ENCODE measurements around the gene CRYBA4. TPM values are rescaled to one million over a fixed set of nuclear protein-coding genes. Genes with fewer than 3 reads are reported as not detected.

The CRYBA4 gene
- polyA plus RNA-seq, 1 donor (not counting 4 experiments of a cell fraction or from before 2014, with no cell fraction given), result not detected

DNA sequence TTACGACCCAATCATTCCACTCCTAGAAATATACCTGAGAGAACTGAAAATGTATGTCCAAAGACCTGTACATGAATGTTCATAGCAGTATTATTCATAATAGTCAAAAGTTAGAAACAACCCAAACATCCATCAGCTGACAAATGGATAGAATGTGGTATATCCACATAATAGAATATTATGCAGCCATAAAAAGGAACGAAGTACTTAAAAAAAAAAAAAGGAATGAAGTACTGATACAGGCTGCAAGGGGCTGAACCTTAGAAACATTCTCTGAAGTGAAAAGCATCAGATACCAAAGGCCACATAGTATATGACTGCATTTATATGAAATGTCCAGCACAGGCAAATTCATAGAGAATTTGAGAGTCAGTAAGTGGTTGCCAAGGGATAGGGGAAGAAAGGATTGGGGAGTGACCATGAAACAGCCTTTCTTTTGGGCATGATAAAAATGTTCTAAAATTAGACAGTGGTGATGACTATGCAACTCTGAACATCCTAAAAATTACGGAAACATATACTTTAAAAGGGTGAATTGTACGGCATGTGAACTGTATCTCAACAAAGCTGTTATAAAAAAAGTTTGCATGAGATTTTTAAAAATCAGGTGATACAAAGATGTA lies 33.7 kb upstream of the CRYBA4 start:
- Histone ChIP-seq H3K9me1 (ENCODE audit: control insufficient read depth, extremely low read depth, insufficient read depth, low read length) (no peaks in the 10 kb centered on the region), H2AFZ (ENCODE audit: control insufficient read depth, low read length) (no peak overlapping the region), H4K20me1 (ENCODE audit: control insufficient read depth, extremely low read depth, insufficient read depth, low read length) (no peaks in the 10 kb centered on the region), H3K4me3 (ENCODE audit: control insufficient read depth in 2 of 3, extremely low read depth in 1 of 3, insufficient read depth in 2 of 3, low read depth in 1 of 3, low read length in 3 of 3) (no peak overlapping the region), H3K9me3 (ENCODE audit: control insufficient read depth, low read depth, low read length) (no peaks in the 10 kb centered on the region), H3K36me3 (ENCODE audit: control insufficient read depth in 2 of 2, extremely low read depth in 1 of 2, insufficient read depth in 2 of 2, low read length in 2 of 2) (peaks cover 0 to 2% of the 10 kb centered on the region in 2 experiments), H3K79me2 (ENCODE audit: control insufficient read depth, insufficient read depth, low read length) (peaks cover 13% of the 10 kb centered on the region), H3K4me1 (ENCODE audit: control insufficient read depth, extremely low read depth, insufficient read depth, low read length) (peaks cover 23% of the 10 kb centered on the region), H3K9ac (ENCODE audit: control insufficient read depth, extremely low read depth, insufficient read depth, low read length) (no peak overlapping the region), H3K27ac (ENCODE audit: control insufficient read depth, insufficient read depth, low read length) (no peak overlapping the region), H3K4me2 (ENCODE audit: control insufficient read depth, extremely low read depth, insufficient read depth, low read depth, low read length) (no peak overlapping the region), H3K27me3 (ENCODE audit: control insufficient read depth, extremely low read depth, insufficient read depth, low read length) (no peaks in the 10 kb centered on the region)
- FAIRE-seq (no peak), DNase-seq (ENCODE audit: low read depth, low spot score) (no peak)
- TF ChIP-seq, protein P1, sequence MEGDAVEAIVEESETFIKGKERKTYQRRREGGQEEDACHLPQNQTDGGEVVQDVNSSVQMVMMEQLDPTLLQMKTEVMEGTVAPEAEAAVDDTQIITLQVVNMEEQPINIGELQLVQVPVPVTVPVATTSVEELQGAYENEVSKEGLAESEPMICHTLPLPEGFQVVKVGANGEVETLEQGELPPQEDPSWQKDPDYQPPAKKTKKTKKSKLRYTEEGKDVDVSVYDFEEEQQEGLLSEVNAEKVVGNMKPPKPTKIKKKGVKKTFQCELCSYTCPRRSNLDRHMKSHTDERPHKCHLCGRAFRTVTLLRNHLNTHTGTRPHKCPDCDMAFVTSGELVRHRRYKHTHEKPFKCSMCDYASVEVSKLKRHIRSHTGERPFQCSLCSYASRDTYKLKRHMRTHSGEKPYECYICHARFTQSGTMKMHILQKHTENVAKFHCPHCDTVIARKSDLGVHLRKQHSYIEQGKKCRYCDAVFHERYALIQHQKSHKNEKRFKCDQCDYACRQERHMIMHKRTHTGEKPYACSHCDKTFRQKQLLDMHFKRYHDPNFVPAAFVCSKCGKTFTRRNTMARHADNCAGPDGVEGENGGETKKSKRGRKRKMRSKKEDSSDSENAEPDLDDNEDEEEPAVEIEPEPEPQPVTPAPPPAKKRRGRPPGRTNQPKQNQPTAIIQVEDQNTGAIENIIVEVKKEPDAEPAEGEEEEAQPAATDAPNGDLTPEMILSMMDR (optimal IDR thresholded peaks at IDR 0.05 in 1 of 3, IDR thresholded peaks at IDR 0.05 in 1 of 3, conservative IDR thresholded peaks at IDR 0.05 in 1 of 3; ENCODE audit: extremely low read depth in 1 of 3, insufficient read depth in 2 of 3, low read length in 3 of 3), result no peak
- TF ChIP-seq EZH2 (IDR thresholded peaks at IDR 0.05; ENCODE audit: low read length), result no peak
- dilution Hi-C loops (cut with MboI; ENCODE audit: extremely low pct_ligation_motif_present, low sequenced_read_pairs), result no loop called here

GRCh38 chr22:26588729-26589366 lies 32.9 kb upstream of the CRYBA4 start:
- no peak for TF ChIP-seq EZH2 (IDR thresholded peaks at IDR 0.05; ENCODE audit: low read length)
- TF ChIP-seq, protein P1 (optimal IDR thresholded peaks at IDR 0.05 in 1 of 3, IDR thresholded peaks at IDR 0.05 in 1 of 3, conservative IDR thresholded peaks at IDR 0.05 in 1 of 3; ENCODE audit: extremely low read depth in 1 of 3, insufficient read depth in 2 of 3, low read length in 3 of 3), result no peak

More at GRCh38 chr22:26588729-26589366, 32.9 kb upstream of the CRYBA4 start:
- Histone ChIP-seq H3K9me1 (ENCODE audit: control insufficient read depth, extremely low read depth, insufficient read depth, low read length) (no peaks in the 10 kb centered on the region), H4K20me1 (ENCODE audit: control insufficient read depth, extremely low read depth, insufficient read depth, low read length) (no peaks in the 10 kb centered on the region), H3K4me1 (ENCODE audit: control insufficient read depth, extremely low read depth, insufficient read depth, low read length) (peaks cover 23% of the 10 kb centered on the region), H3K27me3 (ENCODE audit: control insufficient read depth, extremely low read depth, insufficient read depth, low read length) (no peaks in the 10 kb centered on the region), H3K27ac (ENCODE audit: control insufficient read depth, insufficient read depth, low read length) (peak overlapping the region; percentile 49), H3K9ac (ENCODE audit: control insufficient read depth, extremely low read depth, insufficient read depth, low read length) (peak overlapping the region; percentile 79), H3K4me2 (ENCODE audit: control insufficient read depth, extremely low read depth, insufficient read depth, low read depth, low read length) (peak overlapping the region; percentile 58), H3K36me3 (ENCODE audit: control insufficient read depth in 2 of 2, extremely low read depth in 1 of 2, insufficient read depth in 2 of 2, low read length in 2 of 2) (peaks cover 0 to 2% of the 10 kb centered on the region in 2 experiments), H3K9me3 (ENCODE audit: control insufficient read depth, low read depth, low read length) (no peaks in the 10 kb centered on the region), H3K79me2 (ENCODE audit: control insufficient read depth, insufficient read depth, low read length) (peaks cover 13% of the 10 kb centered on the region), H2AFZ (ENCODE audit: control insufficient read depth, low read length) (peak overlapping the region; percentile 81), H3K4me3 (ENCODE audit: control insufficient read depth in 2 of 3, extremely low read depth in 1 of 3, insufficient read depth in 2 of 3, low read depth in 1 of 3, low read length in 3 of 3) (peak overlapping the region; percentile 67 to 83 (median 83))
- no peak for DNase-seq (ENCODE audit: low read depth, low spot score)
- FAIRE-seq, result peak; percentile 5
- dilution Hi-C loops (cut with MboI; ENCODE audit: extremely low pct_ligation_motif_present, low sequenced_read_pairs), result no loop called here
